Liver (tissue), 9 donors: ENCODE data around the gene PLCB3. TPM values are rescaled to one million over a fixed set of nuclear protein-coding genes. Genes with fewer than 3 reads are reported as not detected.

ENCODE experiments used
- DNase-seq: peaks from one replicate; pipeline ENCODE4 v3.0.0-alpha.2; 2017; ENCODE audit warnings: low spot score
- H3K27ac ChIP-seq, 2 donors: one replicate each; pipeline ENCODE4 v1.7.0; 2013; ENCODE audit warnings: inconsistent platforms in 2 of 2, low read length in 2 of 2, control low read depth in 1 of 2, low read depth in 1 of 2, mild to moderate bottlenecking in 1 of 2
- H3K27me3 ChIP-seq, 4 donors: one replicate each; pipeline versions ENCODE4 v1.6.1 to v1.7.0; 2013; ENCODE audit warnings: low read length in 3 of 4, inconsistent platforms in 1 of 4, mild to moderate bottlenecking in 1 of 4, moderate library complexity in 1 of 4; ENCODE audit not compliant: control insufficient read depth in 4 of 4, insufficient read depth in 4 of 4
- H3K36me3 ChIP-seq, 4 donors: one replicate each; pipeline versions ENCODE4 v1.6.1 to v1.7.0; 2013; ENCODE audit warnings: low read length in 3 of 4, mild to moderate bottlenecking in 3 of 4, low read depth in 1 of 4, moderate library complexity in 1 of 4; ENCODE audit not compliant: control insufficient read depth in 4 of 4, insufficient read depth in 3 of 4
- H3K4me1 ChIP-seq, 4 donors: one replicate each; pipeline versions ENCODE4 v1.6.1 to v1.7.0; 2013; ENCODE audit warnings: low read length in 3 of 4, mild to moderate bottlenecking in 3 of 4, moderate library complexity in 1 of 4; ENCODE audit not compliant: control insufficient read depth in 4 of 4, insufficient read depth in 4 of 4
- H3K4me3 ChIP-seq, 3 donors: one replicate each; pipeline versions ENCODE4 v1.6.1 to v1.7.0; 2013; ENCODE audit warnings: low read length in 3 of 3, control low read depth in 1 of 3, low read depth in 1 of 3, mild to moderate bottlenecking in 1 of 3
- H3K9ac ChIP-seq, 2 donors: one replicate each; pipeline ENCODE4 v1.7.0; 2013; ENCODE audit warnings: low read length in 2 of 2, mild to moderate bottlenecking in 2 of 2, moderate library complexity in 2 of 2, control low read depth in 1 of 2, low read depth in 1 of 2
- H3K9me3 ChIP-seq, 4 donors: one replicate each; pipeline versions ENCODE4 v1.6.1 to v1.7.0; 2013; ENCODE audit warnings: low read length in 3 of 4; ENCODE audit not compliant: control insufficient read depth in 4 of 4
- ATF3 ChIP-seq: IDR thresholded peaks from 2 replicates; pipeline ENCODE4 v1.6.1; 2016; ENCODE audit warnings: antibody characterized with exemption
- CTCF ChIP-seq: fragments of 150-350 bp; IDR thresholded peaks from 2 replicates; pipeline ENCODE4 v1.5.1; 2017; ENCODE audit warnings: improper control_type of control experiment, low read depth, low read length; ENCODE audit not compliant: missing input control
- EGR1 ChIP-seq, 2 donors: IDR thresholded peaks; 2 replicates each; pipeline ENCODE4 v1.6.1; 2016 to 2018; ENCODE audit warnings: antibody characterized with exemption in 2 of 2, low read depth in 2 of 2
- FOXA1 ChIP-seq: IDR thresholded peaks from 2 replicates; pipeline ENCODE4 v1.6.1; 2016; ENCODE audit warnings: antibody characterized with exemption
- GABPA ChIP-seq, 2 donors: IDR thresholded peaks in 1 of 2; conservative IDR thresholded peaks in 1 of 2; 2 replicates each; pipeline ENCODE4 v1.6.1; 2016; ENCODE audit warnings: antibody characterized with exemption in 2 of 2, mild to moderate bottlenecking in 1 of 2, moderate library complexity in 1 of 2
- HNF4A ChIP-seq, 2 donors: conservative IDR thresholded peaks; 2 replicates each; pipeline ENCODE4 v1.6.1; 2016; ENCODE audit warnings: antibody characterized with exemption in 2 of 2, mild to moderate bottlenecking in 2 of 2
- HNF4G ChIP-seq: IDR thresholded peaks from 2 replicates; pipeline ENCODE4 v1.6.1; 2016; ENCODE audit warnings: antibody characterized with exemption
- MAX ChIP-seq: IDR thresholded peaks from 2 replicates; pipeline ENCODE4 v1.6.1; 2016; ENCODE audit warnings: antibody characterized with exemption
- RAD21 ChIP-seq, 2 donors: IDR thresholded peaks; 2 replicates each; pipeline ENCODE4 v1.6.1; 2016; ENCODE audit warnings: antibody characterized with exemption in 2 of 2, mild to moderate bottlenecking in 2 of 2
- REST ChIP-seq: IDR thresholded peaks from 2 replicates; pipeline ENCODE4 v1.6.1; 2016; ENCODE audit warnings: antibody characterized with exemption, mild to moderate bottlenecking
- RXRA ChIP-seq, 2 donors: IDR thresholded peaks; 2 replicates each; pipeline ENCODE4 v1.6.1; 2017 to 2018; ENCODE audit warnings: antibody characterized with exemption in 2 of 2, mild to moderate bottlenecking in 1 of 2
- TAF1 ChIP-seq: conservative IDR thresholded peaks from 2 replicates; pipeline ENCODE4 v1.6.1; 2016; ENCODE audit warnings: antibody characterized with exemption, mild to moderate bottlenecking
- ZBTB33 ChIP-seq: IDR thresholded peaks from 2 replicates; pipeline ENCODE4 v1.6.1; 2016; ENCODE audit warnings: antibody characterized with exemption
- WGBS: extraction: QIAGEN DNeasy Blood & Tissue Kit; methylation state at CpG from one replicate; pipeline ENCODE4 v1.1.7; 2013; 5-methylcytosine and 5-hydroxymethylcytosine counted together
- polyA plus RNA-seq, 2 donors: library from polyadenylated mRNA; stranded (reverse) in 1 of 2; unstranded in 1 of 2; fragments of 200-250 nt in 1 of 2; fragments of >200 nt in 1 of 2; fragmentation: Nextera tagmentation in 1 of 2; extraction: Ambion mirVana in 1 of 2; gene quantifications; one replicate each; pipeline versions ENCODE4 v1.2.1 to v1.2.3, GENCODE V29; 2013 to 2015
- total RNA-seq, 2 donors: library from RNA; depleted of rRNA; stranded (reverse); fragments of >200 nt; gene quantifications; one replicate each; pipeline ENCODE4 v1.2.3, GENCODE V29; 2014
- donor health status: healthy.
- donor health status: healthy.
- donor health status: healthy.
- donor health status: healthy.
- donor health status: healthy.

PLCB3 gene
- total and polyA plus RNA-seq, 4 donors: 0.79 to 8.5 (median 5.4) TPM

GRCh38 chr11:64291752-64292459 is 40.6 kb downstream of the PLCB3 start:
- H3K4me1 ChIP-seq: peaks cover 0 to 27% (median 8%) of the 10 kb centered on the region in 4 donors
- TF ChIP-seq TAF1: no peak
- no peak for TF ChIP-seq GABPA (IDR thresholded peaks at IDR 0.05 in 1 of 2, conservative IDR thresholded peaks at IDR 0.05 in 1 of 2)
- TF ChIP-seq HNF4G: no peak
- TF ChIP-seq FOXA1: no peak
- TF ChIP-seq ATF3: no peak
- no peak for TF ChIP-seq HNF4A (conservative IDR thresholded peaks at IDR 0.05)
- TF ChIP-seq ZBTB33: no peak
- TF ChIP-seq RAD21 (IDR thresholded peaks at IDR 0.05): no peak
- no peak for TF ChIP-seq RXRA (IDR thresholded peaks at IDR 0.05)
- no peak for TF ChIP-seq MAX
- no peak for TF ChIP-seq REST
- TF ChIP-seq CTCF: no peak
- TF ChIP-seq EGR1 (IDR thresholded peaks at IDR 0.05; ENCODE audit: low read depth in 2 of 2): no peak
- 2% methylated on average over 96 of the region's 96 CpGs for WGBS
- peak overlapping the region in 1 of 3 donors; percentile 32 for H3K4me3 ChIP-seq
- no peaks in the 10 kb centered on the region for H3K9me3 ChIP-seq
- H3K9ac ChIP-seq: no peak overlapping the region
- peaks cover 0 to 17% (median 4%) of the 10 kb centered on the region in 4 donors for H3K27me3 ChIP-seq
- no peaks in the 10 kb centered on the region for H3K36me3 ChIP-seq
- no peak overlapping the region for H3K27ac ChIP-seq
- DNase-seq: no peak
